AG04449 (cell line): ENCODE measurements around the gene MAD2L1.
A peak's percentile ranks its signal among the peaks of the same experiment; 100 is the strongest.

Experiments
- CTCF ChIA-PET: fragments of 350-600 bp; formaldehyde crosslinking; extraction: SDS; loops from one replicate; lab custom pipeline; 2021; ENCODE audit warnings: antibody characterized with exemption; lab: Yijun Ruan, JAX
- POLR2A ChIA-PET: fragments of 400-600, 350-600 bp; formaldehyde crosslinking; extraction: SDS; loops from one replicate; lab custom pipeline; 2020; ENCODE audit warnings: antibody characterized with exemption, inconsistent platforms; lab: Yijun Ruan, JAX
- DNase-seq: peaks from one replicate; pipeline ENCODE4 v3.0.0-alpha.2; 2010; ENCODE audit warnings: low read depth, low spot score
- H3K4me3 ChIP-seq: 2 replicates; pipeline ENCODE4 v1.5.1; 2011; ENCODE audit warnings: low read depth, mild to moderate bottlenecking, control low read depth, low read length
- TF ChIP-seq, protein P1 (sequence below): IDR thresholded peaks from one replicate; pipeline ENCODE4 v1.5.1; 2011; ENCODE audit warnings: mild to moderate bottlenecking, moderate library complexity, low read length, control low read depth, inconsistent platforms; ENCODE audit not compliant: insufficient read depth; ENCODE audit errors: missing control alignments

MAD2L1 gene

GRCh38 chr4:120011725-120012124 lies 54.9 kb downstream of the MAD2L1 start:
- POLR2A ChIA-PET: no interaction called here
- CTCF ChIA-PET: interaction anchor here (0.9 kb wide), 1 partner anchor 383 kb away, joined by 3 read pairs; no protein-coding TSS in a partner anchor
- TF ChIP-seq, protein P1, sequence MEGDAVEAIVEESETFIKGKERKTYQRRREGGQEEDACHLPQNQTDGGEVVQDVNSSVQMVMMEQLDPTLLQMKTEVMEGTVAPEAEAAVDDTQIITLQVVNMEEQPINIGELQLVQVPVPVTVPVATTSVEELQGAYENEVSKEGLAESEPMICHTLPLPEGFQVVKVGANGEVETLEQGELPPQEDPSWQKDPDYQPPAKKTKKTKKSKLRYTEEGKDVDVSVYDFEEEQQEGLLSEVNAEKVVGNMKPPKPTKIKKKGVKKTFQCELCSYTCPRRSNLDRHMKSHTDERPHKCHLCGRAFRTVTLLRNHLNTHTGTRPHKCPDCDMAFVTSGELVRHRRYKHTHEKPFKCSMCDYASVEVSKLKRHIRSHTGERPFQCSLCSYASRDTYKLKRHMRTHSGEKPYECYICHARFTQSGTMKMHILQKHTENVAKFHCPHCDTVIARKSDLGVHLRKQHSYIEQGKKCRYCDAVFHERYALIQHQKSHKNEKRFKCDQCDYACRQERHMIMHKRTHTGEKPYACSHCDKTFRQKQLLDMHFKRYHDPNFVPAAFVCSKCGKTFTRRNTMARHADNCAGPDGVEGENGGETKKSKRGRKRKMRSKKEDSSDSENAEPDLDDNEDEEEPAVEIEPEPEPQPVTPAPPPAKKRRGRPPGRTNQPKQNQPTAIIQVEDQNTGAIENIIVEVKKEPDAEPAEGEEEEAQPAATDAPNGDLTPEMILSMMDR: no peak
- H3K4me3 ChIP-seq: no peak overlapping the region
- DNase-seq: no peak

- CTCF ChIA-PET: no interaction called here
- POLR2A ChIA-PET: no interaction called here
- TF ChIP-seq, protein P1: no peak
- DNase-seq: no peak
- H3K4me3 ChIP-seq: no peak overlapping the region
Measured at GRCh38 chr4:120010646-120011045, 56.0 kb downstream of the MAD2L1 start.

- no peak overlapping the region for H3K4me3 ChIP-seq
- TF ChIP-seq, protein P1: no peak
- ChIA-PET POLR2A (no interaction called here), CTCF (no interaction called here)
- peak; percentile 16 for DNase-seq
Measured at GRCh38 chr4:120009731-120010130, 56.9 kb downstream of the MAD2L1 start.

DNA sequence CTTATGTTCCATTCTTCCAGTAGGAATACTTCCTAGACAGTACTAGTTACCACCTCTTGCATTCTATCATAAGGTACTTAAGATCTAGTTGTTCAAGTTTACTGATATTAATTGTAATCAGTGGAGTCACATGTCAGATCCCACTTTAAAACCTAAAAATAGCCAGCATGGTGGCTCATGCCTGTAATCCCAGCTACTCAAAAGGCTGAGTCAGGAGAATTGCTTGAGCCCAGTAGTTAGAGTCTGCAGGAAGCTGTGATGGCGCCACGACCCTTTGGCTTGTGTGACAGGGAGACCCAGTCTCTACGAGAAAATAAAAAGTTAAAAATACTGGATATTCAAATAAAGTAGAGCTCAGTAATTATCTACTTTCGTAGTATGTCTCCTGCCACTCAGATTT lies 57.7 kb downstream of the MAD2L1 start:
- CTCF ChIA-PET: no interaction called here
- POLR2A ChIA-PET: no interaction called here
- TF ChIP-seq, protein P1: no peak
- no peak for DNase-seq
- no peak overlapping the region for H3K4me3 ChIP-seq

- H3K4me3 ChIP-seq: no peak overlapping the region
- DNase-seq: no peak
- ChIA-PET POLR2A (interaction anchor here (0.8 kb wide), 1 partner anchor 395 kb away, joined by 3 read pairs; no protein-coding TSS in a partner anchor), CTCF (interaction anchor here (1.0 kb wide), 1 partner anchor 379 kb away, joined by 4 read pairs; the partner anchor contains the start of gene PDE5A)
- TF ChIP-seq, protein P1: no peak
Measured at GRCh38 chr4:120007896-120008436, 58.7 kb downstream of the MAD2L1 start.

GRCh38 chr4:120007191-120007871 lies 59.3 kb downstream of the MAD2L1 start:
- peak; percentile 59 for DNase-seq
- TF ChIP-seq, protein P1: no peak
- CTCF ChIA-PET: no interaction called here
- POLR2A ChIA-PET: interaction anchor here (0.8 kb wide), 1 partner anchor 394 kb away, joined by 3 read pairs; no protein-coding TSS in a partner anchor
- H3K4me3 ChIP-seq: no peak overlapping the region
